ENCODE measurements around the gene SLC35G3. TPM values are rescaled to one million over a fixed set of nuclear protein-coding genes. Genes with fewer than 3 reads are reported as not detected.

The SLC35G3 gene
- total RNA-seq, 4 donors from 2014 or later, result not detected

GRCh38 chr17:35229638-35230037 is 35.4 kb upstream of the SLC35G3 start:
- DNase-seq (ENCODE audit: low spot score in 2 of 2), result no peak
- 77 to 84% methylated on average over 1 of the region's 1 CpG for WGBS, 2 donors
- H3K4me3 ChIP-seq (ENCODE audit: low read depth, poor library complexity, severe bottlenecking), result no peak overlapping the region
- intact Hi-C loops (cut with DNase I; ENCODE audit: low total_unique reads), result no loop called here
- TF ChIP-seq POLR2A (IDR thresholded peaks at IDR 0.05), result no peak
- TF ChIP-seq, protein P1, sequence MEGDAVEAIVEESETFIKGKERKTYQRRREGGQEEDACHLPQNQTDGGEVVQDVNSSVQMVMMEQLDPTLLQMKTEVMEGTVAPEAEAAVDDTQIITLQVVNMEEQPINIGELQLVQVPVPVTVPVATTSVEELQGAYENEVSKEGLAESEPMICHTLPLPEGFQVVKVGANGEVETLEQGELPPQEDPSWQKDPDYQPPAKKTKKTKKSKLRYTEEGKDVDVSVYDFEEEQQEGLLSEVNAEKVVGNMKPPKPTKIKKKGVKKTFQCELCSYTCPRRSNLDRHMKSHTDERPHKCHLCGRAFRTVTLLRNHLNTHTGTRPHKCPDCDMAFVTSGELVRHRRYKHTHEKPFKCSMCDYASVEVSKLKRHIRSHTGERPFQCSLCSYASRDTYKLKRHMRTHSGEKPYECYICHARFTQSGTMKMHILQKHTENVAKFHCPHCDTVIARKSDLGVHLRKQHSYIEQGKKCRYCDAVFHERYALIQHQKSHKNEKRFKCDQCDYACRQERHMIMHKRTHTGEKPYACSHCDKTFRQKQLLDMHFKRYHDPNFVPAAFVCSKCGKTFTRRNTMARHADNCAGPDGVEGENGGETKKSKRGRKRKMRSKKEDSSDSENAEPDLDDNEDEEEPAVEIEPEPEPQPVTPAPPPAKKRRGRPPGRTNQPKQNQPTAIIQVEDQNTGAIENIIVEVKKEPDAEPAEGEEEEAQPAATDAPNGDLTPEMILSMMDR (IDR thresholded peaks at IDR 0.05), result no peak

DNA sequence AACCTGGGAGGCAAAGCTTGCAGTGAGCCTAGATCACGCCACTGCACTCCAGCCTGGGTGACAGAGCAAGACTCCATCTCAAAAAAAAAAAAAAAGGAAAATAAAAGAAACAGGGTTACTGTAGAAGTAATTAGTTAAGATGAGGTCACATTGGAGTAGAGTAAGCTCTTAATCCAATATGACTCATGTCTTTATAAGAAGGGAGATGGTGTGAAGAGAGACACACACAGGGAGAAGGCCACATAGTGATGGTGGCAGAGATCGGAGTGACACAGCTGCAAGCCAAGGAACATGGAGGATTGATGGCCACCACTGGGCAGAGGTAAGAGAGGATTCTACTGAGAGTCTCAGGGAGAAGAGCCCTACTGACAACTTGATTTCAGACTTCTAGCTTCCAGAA is 33.4 kb upstream of the SLC35G3 start:
- no peak for TF ChIP-seq POLR2A (IDR thresholded peaks at IDR 0.05)
- TF ChIP-seq, protein P1 (IDR thresholded peaks at IDR 0.05), result no peak
- intact Hi-C loops (cut with DNase I; ENCODE audit: low total_unique reads), result no loop called here
- whole genome bisulfite sequencing, 2 donors, result 100% methylated on average over 2 of the region's 2 CpGs
- no peak overlapping the region for H3K4me3 ChIP-seq (ENCODE audit: low read depth, poor library complexity, severe bottlenecking)
- no peak for DNase-seq (ENCODE audit: low spot score in 2 of 2)

- 11 to 27% methylated on average over 1 of the region's 1 CpG for WGBS, 2 donors
- DNase-seq (ENCODE audit: low spot score in 2 of 2), result no peak
- H3K4me3 ChIP-seq (ENCODE audit: low read depth, poor library complexity, severe bottlenecking), result no peak overlapping the region
- intact Hi-C loops (cut with DNase I; ENCODE audit: low total_unique reads), result no loop called here
- no peak for TF ChIP-seq POLR2A (IDR thresholded peaks at IDR 0.05)
- TF ChIP-seq, protein P1 (IDR thresholded peaks at IDR 0.05), result no peak
Observed at GRCh38 chr17:35224436-35224835, 30.2 kb upstream of the SLC35G3 start.

DNA sequence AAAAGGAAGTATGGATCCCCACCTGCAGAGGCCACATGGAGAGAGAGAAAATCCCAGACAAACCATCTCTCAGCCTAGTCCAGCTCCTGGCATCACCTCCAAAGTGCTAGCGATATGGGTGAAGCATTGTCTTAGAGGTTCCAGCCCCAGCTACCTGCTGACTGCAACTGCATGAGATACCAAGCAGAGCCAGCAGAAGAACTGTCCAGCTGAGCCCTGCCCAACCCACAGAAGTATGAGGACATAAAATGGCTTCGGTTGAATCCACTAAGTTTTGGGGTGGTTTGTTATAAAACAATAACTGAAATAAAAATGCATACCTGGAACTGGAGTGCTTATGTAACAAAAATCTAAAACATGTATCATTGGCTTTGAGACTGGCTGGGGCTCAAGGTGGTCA is 28.3 kb upstream of the SLC35G3 start:
- H3K4me3 ChIP-seq (ENCODE audit: low read depth, poor library complexity, severe bottlenecking), result no peak overlapping the region
- 93 to 95% methylated on average over 2 of the region's 2 CpGs for WGBS, 2 donors
- intact Hi-C loops (cut with DNase I; ENCODE audit: low total_unique reads), result no loop called here
- TF ChIP-seq, protein P1 (IDR thresholded peaks at IDR 0.05), result no peak
- no peak for TF ChIP-seq POLR2A (IDR thresholded peaks at IDR 0.05)
- no peak for DNase-seq (ENCODE audit: low spot score in 2 of 2)

- no peak for TF ChIP-seq POLR2A (IDR thresholded peaks at IDR 0.05)
- TF ChIP-seq, protein P1 (IDR thresholded peaks at IDR 0.05), result no peak
- intact Hi-C loops (cut with DNase I; ENCODE audit: low total_unique reads), result no loop called here
- no peak for DNase-seq (ENCODE audit: low spot score in 2 of 2)
- WGBS, 2 donors, result 68 to 72% methylated on average over 2 of the region's 2 CpGs
- H3K4me3 ChIP-seq (ENCODE audit: low read depth, poor library complexity, severe bottlenecking), result no peak overlapping the region
Observed at GRCh38 chr17:35218915-35219314, 24.7 kb upstream of the SLC35G3 start.

DNA sequence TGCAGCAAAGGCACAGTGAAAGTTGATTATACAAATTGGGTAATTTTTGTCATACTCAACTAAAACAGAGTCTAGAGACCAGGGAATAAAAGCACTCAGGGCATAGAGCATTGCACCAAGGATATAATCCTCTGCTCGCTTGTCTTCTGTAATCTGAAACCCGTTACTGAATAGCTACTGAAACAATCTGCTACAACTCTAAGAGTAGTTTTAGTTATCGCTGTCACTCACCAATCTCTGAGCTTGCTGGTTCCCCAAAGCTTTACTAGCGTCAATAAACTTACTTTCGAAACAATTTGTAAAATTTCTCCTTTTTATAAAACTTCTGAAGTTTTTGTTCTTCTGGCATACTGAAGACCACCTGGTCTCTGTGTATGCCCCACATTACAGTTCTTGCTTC is 22.9 kb upstream of the SLC35G3 start:
- no peak for DNase-seq (ENCODE audit: low spot score in 2 of 2)
- intact Hi-C loops (cut with DNase I; ENCODE audit: low total_unique reads), result no loop called here

More for the DNA sequence above, 22.9 kb upstream of the SLC35G3 start:
- H3K4me3 ChIP-seq (ENCODE audit: low read depth, poor library complexity, severe bottlenecking), result no peak overlapping the region
- no peak for TF ChIP-seq POLR2A (IDR thresholded peaks at IDR 0.05)
- TF ChIP-seq, protein P1 (IDR thresholded peaks at IDR 0.05), result no peak
- 60 to 64% methylated on average over 5 of the region's 5 CpGs for WGBS, 2 donors

Data from lower leg skin (tissue), 4 donors.